ENCODE data around the gene TAMM41.

The TAMM41 gene

GRCh38 chr3:11789412-11789811, 57.3 kb downstream of the TAMM41 start:
- POLR2A ChIA-PET: no interaction called here

DNA sequence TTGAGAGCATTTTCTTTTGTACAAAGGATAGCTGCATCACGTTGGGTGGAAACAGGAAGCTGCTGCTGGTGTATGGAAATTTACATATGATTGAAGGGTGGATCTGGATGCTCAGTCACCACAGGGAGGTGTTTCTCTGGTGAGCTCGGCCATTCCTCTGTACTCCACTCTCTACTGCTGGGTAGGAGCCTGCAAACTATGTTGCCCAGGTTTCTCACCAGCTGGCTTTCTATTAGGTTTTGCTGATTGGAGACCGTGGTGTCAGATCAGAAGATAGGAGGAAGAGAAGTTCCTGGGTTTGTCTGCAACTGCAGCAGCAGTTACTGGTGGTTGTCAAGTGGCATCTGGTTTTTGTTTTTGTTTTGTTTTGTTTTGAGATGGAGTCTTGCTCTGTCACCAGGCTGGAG, 61.7 kb downstream of the TAMM41 start:
- CTCF ChIA-PET: interaction anchor here (1.1 kb wide), 1 partner anchor 11 kb away, joined by 3 read pairs; no protein-coding TSS in a partner anchor
- Histone ChIP-seq H3K27ac (ENCODE audit: extremely low read depth, low read depth, low read length) (no peak overlapping the region), H3K4me3 (ENCODE audit: low read depth, low read length) (no peak overlapping the region), H3K36me3 (ENCODE audit: control insufficient read depth in 2 of 2, insufficient read depth in 1 of 2, low read length in 2 of 2) (peaks cover 8 to 29% of the 10 kb centered on the region in 2 experiments; a peak in 2 of 3 replicates), H3K9me3 (ENCODE audit: control insufficient read depth, insufficient read depth, low read depth, low read length) (no peaks in the 10 kb centered on the region), H3K4me1 (ENCODE audit: control insufficient read depth, insufficient read depth, low read length) (no peaks in the 10 kb centered on the region)
- TF ChIP-seq PBX3 (CRISPR knock-in tag; IDR thresholded peaks at IDR 0.05): no peak
- TF ChIP-seq TSHZ1 (tag by site-specific recombination; IDR thresholded peaks at IDR 0.05; ENCODE audit: borderline replicate concordance): no peak
- TF ChIP-seq ZNF521 (tag by site-specific recombination; IDR thresholded peaks at IDR 0.05): no peak
- TF ChIP-seq ZNF837 (tag by site-specific recombination; IDR thresholded peaks at IDR 0.05): no peak
- POLR2A ChIA-PET: interaction anchor here (0.5 kb wide), 1 partner anchor 88 kb away, joined by 3 read pairs; no protein-coding TSS in a partner anchor

More at GRCh38 chr3:11789412-11789811, 57.3 kb downstream of the TAMM41 start:
- Histone ChIP-seq H3K27ac (ENCODE audit: extremely low read depth, low read depth, low read length) (no peak overlapping the region), H3K4me1 (ENCODE audit: control insufficient read depth, insufficient read depth, low read length) (no peaks in the 10 kb centered on the region), H3K4me3 (ENCODE audit: low read depth, low read length) (no peak overlapping the region), H3K36me3 (ENCODE audit: control insufficient read depth in 2 of 2, insufficient read depth in 1 of 2, low read length in 2 of 2) (peaks cover 17 to 52% of the 10 kb centered on the region in 2 experiments), H3K9me3 (ENCODE audit: control insufficient read depth, insufficient read depth, low read depth, low read length) (no peaks in the 10 kb centered on the region)
- CTCF ChIA-PET: interaction anchor here (2.4 kb wide), 1 partner anchor 15 kb away, joined by 11 read pairs; no protein-coding TSS in a partner anchor
- TF ChIP-seq, protein P1, sequence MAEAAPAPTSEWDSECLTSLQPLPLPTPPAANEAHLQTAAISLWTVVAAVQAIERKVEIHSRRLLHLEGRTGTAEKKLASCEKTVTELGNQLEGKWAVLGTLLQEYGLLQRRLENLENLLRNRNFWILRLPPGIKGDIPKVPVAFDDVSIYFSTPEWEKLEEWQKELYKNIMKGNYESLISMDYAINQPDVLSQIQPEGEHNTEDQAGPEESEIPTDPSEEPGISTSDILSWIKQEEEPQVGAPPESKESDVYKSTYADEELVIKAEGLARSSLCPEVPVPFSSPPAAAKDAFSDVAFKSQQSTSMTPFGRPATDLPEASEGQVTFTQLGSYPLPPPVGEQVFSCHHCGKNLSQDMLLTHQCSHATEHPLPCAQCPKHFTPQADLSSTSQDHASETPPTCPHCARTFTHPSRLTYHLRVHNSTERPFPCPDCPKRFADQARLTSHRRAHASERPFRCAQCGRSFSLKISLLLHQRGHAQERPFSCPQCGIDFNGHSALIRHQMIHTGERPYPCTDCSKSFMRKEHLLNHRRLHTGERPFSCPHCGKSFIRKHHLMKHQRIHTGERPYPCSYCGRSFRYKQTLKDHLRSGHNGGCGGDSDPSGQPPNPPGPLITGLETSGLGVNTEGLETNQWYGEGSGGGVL (tag by site-specific recombination; IDR thresholded peaks at IDR 0.05): no peak
- no peak for TF ChIP-seq IKZF3 (tag by site-specific recombination; IDR thresholded peaks at IDR 0.05)

DNA sequence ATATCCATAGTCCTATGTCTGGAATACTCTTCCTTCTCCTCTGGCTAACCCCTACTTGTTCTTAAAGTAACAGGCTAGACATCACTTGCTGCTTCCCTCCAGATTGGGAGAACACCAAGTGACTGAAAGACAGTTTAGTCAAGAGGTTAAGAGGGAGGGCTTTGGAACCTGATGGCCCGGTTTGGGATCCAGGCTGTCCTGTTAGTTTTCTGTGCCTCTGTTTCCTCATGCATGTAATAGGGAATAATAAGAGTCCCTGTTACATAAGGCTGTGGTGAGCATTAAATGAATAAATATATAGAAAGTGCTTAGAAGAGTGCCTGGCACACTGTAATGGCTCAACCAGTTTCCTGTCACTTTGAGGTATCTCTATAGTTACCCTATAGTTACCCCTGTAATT, 66.3 kb downstream of the TAMM41 start:
- ChIA-PET CTCF (no interaction called here), POLR2A (no interaction called here)
- Histone ChIP-seq H3K4me1 (ENCODE audit: control insufficient read depth, insufficient read depth, low read length) (no peaks in the 10 kb centered on the region), H3K4me3 (ENCODE audit: low read depth, low read length) (no peak overlapping the region), H3K9me3 (ENCODE audit: control insufficient read depth, insufficient read depth, low read depth, low read length) (no peaks in the 10 kb centered on the region), H3K27ac (ENCODE audit: extremely low read depth, low read depth, low read length) (no peak overlapping the region), H3K36me3 (ENCODE audit: control insufficient read depth in 2 of 2, insufficient read depth in 1 of 2, low read length in 2 of 2) (no peaks in the 10 kb centered on the region)
- TF ChIP-seq ZNF174 (tag by site-specific recombination; IDR thresholded peaks at IDR 0.05) (no peak), KLF17 (tag by site-specific recombination; IDR thresholded peaks at IDR 0.05) (no peak), ZBTB17 (tag by site-specific recombination; IDR thresholded peaks at IDR 0.05) (no peak), ZNF433 (tag by site-specific recombination; IDR thresholded peaks at IDR 0.05; ENCODE audit: low read depth) (no peak)

Data from HEK293 (cell line).